GM20431 (cell line): ENCODE results near the gene CD3D.
"Not testable (repeated sequence)": the region's sequence is repeated elsewhere in the genome, so short reads cannot be mapped to it uniquely, and the experiment has no call there.

Experiments used
- in situ Hi-C: fragments of 300-500 bp; cut with MseI, MboI; formaldehyde crosslinking; loops from one replicate; pipeline ENCODE4 v1.15.0; 2020; ENCODE audit warnings: low sequenced_read_pairs; ENCODE audit not compliant: unreplicated experiment

The CD3D gene

GRCh38 chr11:118341261-118341660, 1.2 kb downstream of the CD3D start:
- in situ Hi-C loops: no loop called here

- in situ Hi-C loops: no loop called here
These were observed 2.1 kb downstream of the CD3D start for GRCh38 chr11:118340449-118340848.

- in situ Hi-C loops: no loop called here
These were observed 3.1 kb downstream of the CD3D start for GRCh38 chr11:118339281-118339961.

- in situ Hi-C loops: no loop called here
These were observed 3.9 kb downstream of the CD3D start for GRCh38 chr11:118338637-118339061.

- in situ Hi-C loops: no loop called here
These were observed 7.8 kb downstream of the CD3D start for GRCh38 chr11:118334745-118335144.

- in situ Hi-C loops: no loop called here
These were observed 13.8 kb downstream of the CD3D start for GRCh38 chr11:118328745-118329144.

- in situ Hi-C loops: no loop called here
These were observed 17.2 kb downstream of the CD3D start for GRCh38 chr11:118325283-118325682.

- in situ Hi-C loops: no loop called here
These were observed 19.8 kb downstream of the CD3D start for GRCh38 chr11:118322721-118323120.

GRCh38 chr11:118321386-118322082, 21.0 kb downstream of the CD3D start:
- in situ Hi-C loops: no loop called here

GRCh38 chr11:118320515-118320914, 22.0 kb downstream of the CD3D start:
- in situ Hi-C loops: no loop called here

- in situ Hi-C loops: no loop called here
These were observed 23.2 kb downstream of the CD3D start for GRCh38 chr11:118319337-118319707.

- in situ Hi-C loops: no loop called here
These were observed 23.7 kb downstream of the CD3D start for GRCh38 chr11:118318581-118319336.

GRCh38 chr11:118318124-118318523, 24.4 kb downstream of the CD3D start:
- in situ Hi-C loops: no loop called here

- in situ Hi-C loops: no loop called here
These were observed 27.5 kb downstream of the CD3D start for GRCh38 chr11:118314988-118315411.

GRCh38 chr11:118313242-118313641, 29.3 kb downstream of the CD3D start:
- in situ Hi-C loops: no loop called here

GRCh38 chr11:118312328-118312727, 30.2 kb downstream of the CD3D start:
- in situ Hi-C loops: no loop called here

- in situ Hi-C loops: no loop called here
These were observed 31.0 kb downstream of the CD3D start for GRCh38 chr11:118311518-118311917.

GRCh38 chr11:118310781-118311485, 31.6 kb downstream of the CD3D start:
- in situ Hi-C loops: no loop called here

- in situ Hi-C loops: no loop called here
These were observed 32.2 kb downstream of the CD3D start for GRCh38 chr11:118310271-118310670.

- in situ Hi-C loops: not testable (repeated sequence)
These were observed 33.4 kb downstream of the CD3D start for GRCh38 chr11:118308995-118309528.
